Measurements from ENCODE around the gene EHBP1L1. TPM values are rescaled to one million over a fixed set of nuclear protein-coding genes. Genes with fewer than 3 reads are reported as not detected.

EHBP1L1 gene
- polyA plus RNA-seq (2013): 12.5 and 13.2 TPM in 2 replicates

- Histone ChIP-seq H3K79me2 (ENCODE audit: control insufficient read depth, insufficient read depth, low read length, poor library complexity) (peaks cover 10% of the 10 kb centered on the region), H3K79me1 (ENCODE audit: low read length) (peaks cover 16% of the 10 kb centered on the region), H2AK5ac (ENCODE audit: low read length) (peak within 1 kb of the TSS; percentile 71), H3K4me1 (ENCODE audit: control insufficient read depth in 1 of 2, insufficient read depth in 2 of 2, low read length in 2 of 2) (peaks cover 37 to 40% of the 10 kb centered on the region in 2 experiments), H3K4ac (ENCODE audit: low read depth, low read length) (peak within 1 kb of the TSS; percentile 71), H3K4me3 (ENCODE audit: low read depth, low read length) (peak within 1 kb of the TSS; percentile 72), H3K4me2 (ENCODE audit: low read length) (peak within 1 kb of the TSS; percentile 71), H4K8ac (ENCODE audit: low read depth, low read length) (peak within 1 kb of the TSS; percentile 79), H3K9ac (ENCODE audit: low read length) (peak within 1 kb of the TSS; percentile 14), H3K27ac (ENCODE audit: low read depth, low read length) (no peak within 1 kb of the TSS), H2BK120ac (ENCODE audit: insufficient read depth, low read length, poor library complexity) (peak within 1 kb of the TSS; percentile 58), H3K23ac (ENCODE audit: low read length) (no peak within 1 kb of the TSS), H3K18ac (ENCODE audit: low read length) (peak within 1 kb of the TSS; percentile 78), H3K9me3 (ENCODE audit: insufficient read depth, low read depth, low read length) (no peaks in the 10 kb centered on the region), H2BK12ac (ENCODE audit: low read length) (peak within 1 kb of the TSS; percentile 44), H3K27me3 (ENCODE audit: insufficient read depth, low read length) (no peaks in the 10 kb centered on the region), H3K14ac (ENCODE audit: low read length) (peak within 1 kb of the TSS; percentile 90), H4K12ac (ENCODE audit: low read depth, low read length) (peak within 1 kb of the TSS; percentile 91), H2BK5ac (ENCODE audit: low read depth, low read length, poor library complexity) (peak within 1 kb of the TSS; percentile 2), H2AFZ (ENCODE audit: insufficient read depth, low read length, poor library complexity) (peak within 1 kb of the TSS; percentile 56), H3K36me3 (ENCODE audit: control insufficient read depth in 1 of 2, insufficient read depth in 2 of 2, low read length in 2 of 2) (peaks cover 21 to 24% of the 10 kb centered on the region in 2 experiments), H4K91ac (ENCODE audit: low read depth, low read length) (peak within 1 kb of the TSS; percentile 77)
- WGBS (ENCODE audit: extremely low coverage, insufficient coverage, insufficient read length): no CpG with 5 or more reads among the region's 69 CpGs
- peak in 1 of 2 donors; percentile 53 for DNase-seq
These were observed at the start of gene EHBP1L1 for GRCh38 chr11:65575568-65576231. Gene EHBP1L1, plus strand, starts transcription at chr11:65576053. Its CDS starts 250 bp downstream, at chr11:65576303.

- Histone ChIP-seq H3K18ac (ENCODE audit: low read length) (peak overlapping the region; percentile 21), H3K27me3 (ENCODE audit: insufficient read depth, low read length) (no peaks in the 10 kb centered on the region), H4K8ac (ENCODE audit: low read depth, low read length) (no peak overlapping the region)
These were observed 49.1 kb upstream of the EHBP1L1 start for GRCh38 chr11:65526744-65527143.

GRCh38 chr11:65528819-65529350, 47.0 kb upstream of the EHBP1L1 start:
- Histone ChIP-seq H4K91ac (ENCODE audit: low read depth, low read length) (no peak overlapping the region), H3K4ac (ENCODE audit: low read depth, low read length) (no peak overlapping the region), H3K79me2 (ENCODE audit: control insufficient read depth, insufficient read depth, low read length, poor library complexity) (peaks cover 10% of the 10 kb centered on the region), H3K27ac (ENCODE audit: low read depth, low read length) (no peak overlapping the region), H3K9ac (ENCODE audit: low read length) (no peak overlapping the region), H2BK12ac (ENCODE audit: low read length) (no peak overlapping the region), H3K14ac (ENCODE audit: low read length) (no peak overlapping the region), H2AK5ac (ENCODE audit: low read length) (no peak overlapping the region), H3K36me3 (ENCODE audit: control insufficient read depth in 1 of 2, insufficient read depth in 2 of 2, low read length in 2 of 2) (peaks cover 64 to 67% of the 10 kb centered on the region in 2 experiments), H3K4me1 (ENCODE audit: control insufficient read depth in 1 of 2, insufficient read depth in 2 of 2, low read length in 2 of 2) (peaks cover 12 to 16% of the 10 kb centered on the region in 2 experiments), H3K18ac (ENCODE audit: low read length) (no peak overlapping the region), H4K12ac (ENCODE audit: low read depth, low read length) (no peak overlapping the region), H2AFZ (ENCODE audit: insufficient read depth, low read length, poor library complexity) (no peak overlapping the region), H3K79me1 (ENCODE audit: low read length) (peaks cover 10% of the 10 kb centered on the region), H2BK120ac (ENCODE audit: insufficient read depth, low read length, poor library complexity) (no peak overlapping the region), H3K23ac (ENCODE audit: low read length) (no peak overlapping the region), H3K27me3 (ENCODE audit: insufficient read depth, low read length) (no peaks in the 10 kb centered on the region), H4K8ac (ENCODE audit: low read depth, low read length) (no peak overlapping the region), H3K4me2 (ENCODE audit: low read length) (no peak overlapping the region), H2BK5ac (ENCODE audit: low read depth, low read length, poor library complexity) (no peak overlapping the region), H3K9me3 (ENCODE audit: insufficient read depth, low read depth, low read length) (peaks cover 2% of the 10 kb centered on the region), H3K4me3 (ENCODE audit: low read depth, low read length) (no peak overlapping the region)
- no CpG with 5 or more reads among the region's 12 CpGs for WGBS (ENCODE audit: extremely low coverage, insufficient coverage, insufficient read length)
- DNase-seq: no peak

More at GRCh38 chr11:65526744-65527143, 49.1 kb upstream of the EHBP1L1 start:
- Histone ChIP-seq H3K4me1 (ENCODE audit: control insufficient read depth in 1 of 2, insufficient read depth in 2 of 2, low read length in 2 of 2) (peaks cover 14 to 22% of the 10 kb centered on the region in 2 experiments), H2BK5ac (ENCODE audit: low read depth, low read length, poor library complexity) (no peak overlapping the region), H4K91ac (ENCODE audit: low read depth, low read length) (no peak overlapping the region), H3K27ac (ENCODE audit: low read depth, low read length) (no peak overlapping the region), H2BK120ac (ENCODE audit: insufficient read depth, low read length, poor library complexity) (no peak overlapping the region), H2AK5ac (ENCODE audit: low read length) (no peak overlapping the region), H3K79me1 (ENCODE audit: low read length) (peaks cover 10% of the 10 kb centered on the region), H3K79me2 (ENCODE audit: control insufficient read depth, insufficient read depth, low read length, poor library complexity) (peaks cover 10% of the 10 kb centered on the region), H3K4me3 (ENCODE audit: low read depth, low read length) (no peak overlapping the region), H2AFZ (ENCODE audit: insufficient read depth, low read length, poor library complexity) (no peak overlapping the region), H3K9me3 (ENCODE audit: insufficient read depth, low read depth, low read length) (peaks cover 2% of the 10 kb centered on the region), H3K14ac (ENCODE audit: low read length) (no peak overlapping the region), H3K9ac (ENCODE audit: low read length) (no peak overlapping the region), H2BK12ac (ENCODE audit: low read length) (no peak overlapping the region), H3K4me2 (ENCODE audit: low read length) (no peak overlapping the region), H3K4ac (ENCODE audit: low read depth, low read length) (no peak overlapping the region), H3K36me3 (ENCODE audit: control insufficient read depth in 1 of 2, insufficient read depth in 2 of 2, low read length in 2 of 2) (peaks cover 47 to 49% of the 10 kb centered on the region in 2 experiments), H4K12ac (ENCODE audit: low read depth, low read length) (no peak overlapping the region), H3K23ac (ENCODE audit: low read length) (no peak overlapping the region)
- no peak for DNase-seq
- no CpG with 5 or more reads among the region's 8 CpGs for WGBS (ENCODE audit: extremely low coverage, insufficient coverage, insufficient read length)

GRCh38 chr11:65529475-65530156, 46.2 kb upstream of the EHBP1L1 start:
- H4K12ac ChIP-seq (ENCODE audit: low read depth, low read length): no peak overlapping the region
- H3K4me1 ChIP-seq (ENCODE audit: control insufficient read depth in 1 of 2, insufficient read depth in 2 of 2, low read length in 2 of 2): peaks cover 8 to 10% of the 10 kb centered on the region in 2 experiments
- H3K4me3 ChIP-seq (ENCODE audit: low read depth, low read length): no peak overlapping the region
- H3K36me3 ChIP-seq (ENCODE audit: control insufficient read depth in 1 of 2, insufficient read depth in 2 of 2, low read length in 2 of 2): peaks cover 65 to 71% of the 10 kb centered on the region in 2 experiments
- H2BK5ac ChIP-seq (ENCODE audit: low read depth, low read length, poor library complexity): no peak overlapping the region
- peaks cover 8% of the 10 kb centered on the region for H3K79me1 ChIP-seq (ENCODE audit: low read length)
- no peak overlapping the region for H3K9ac ChIP-seq (ENCODE audit: low read length)
- WGBS (ENCODE audit: extremely low coverage, insufficient coverage, insufficient read length): no CpG with 5 or more reads among the region's 10 CpGs
- H2AFZ ChIP-seq (ENCODE audit: insufficient read depth, low read length, poor library complexity): no peak overlapping the region
- DNase-seq: no peak
- H4K8ac ChIP-seq (ENCODE audit: low read depth, low read length): no peak overlapping the region
- H3K27me3 ChIP-seq (ENCODE audit: insufficient read depth, low read length): no peaks in the 10 kb centered on the region
- H3K9me3 ChIP-seq (ENCODE audit: insufficient read depth, low read depth, low read length): peaks cover 2% of the 10 kb centered on the region
- H2AK5ac ChIP-seq (ENCODE audit: low read length): no peak overlapping the region
- H2BK12ac ChIP-seq (ENCODE audit: low read length): no peak overlapping the region
- no peak overlapping the region for H3K18ac ChIP-seq (ENCODE audit: low read length)
- no peak overlapping the region for H4K91ac ChIP-seq (ENCODE audit: low read depth, low read length)
- H3K14ac ChIP-seq (ENCODE audit: low read length): no peak overlapping the region
- peaks cover 10% of the 10 kb centered on the region for H3K79me2 ChIP-seq (ENCODE audit: control insufficient read depth, insufficient read depth, low read length, poor library complexity)
- no peak overlapping the region for H3K4ac ChIP-seq (ENCODE audit: low read depth, low read length)
- no peak overlapping the region for H2BK120ac ChIP-seq (ENCODE audit: insufficient read depth, low read length, poor library complexity)
- no peak overlapping the region for H3K4me2 ChIP-seq (ENCODE audit: low read length)
- H3K23ac ChIP-seq (ENCODE audit: low read length): no peak overlapping the region
- H3K27ac ChIP-seq (ENCODE audit: low read depth, low read length): no peak overlapping the region

All from trophoblast cell (in vitro differentiated cells and primary cell).